Osteocyte (in vitro differentiated cells): ENCODE data around the gene SLC18A3. TPM values are rescaled to one million over a fixed set of nuclear protein-coding genes. Genes with fewer than 3 reads are reported as not detected.

Source experiments
- DNase-seq: peaks from one replicate; pipeline ENCODE4 v3.0.0; 2021; ENCODE audit warnings: mixed read lengths; ENCODE audit not compliant: unreplicated experiment; ENCODE audit errors: extremely low spot score
- H3K27ac Mint-ChIP-seq: one replicate; pipeline ENCODE4 v1.8.0; 2021; ENCODE audit warnings: mild to moderate bottlenecking, mixed read lengths; ENCODE audit not compliant: unreplicated experiment
- H3K27me3 Mint-ChIP-seq: one replicate; pipeline ENCODE4 v1.8.0; 2021; ENCODE audit warnings: mixed read lengths; ENCODE audit not compliant: unreplicated experiment
- H3K36me3 Mint-ChIP-seq: one replicate; pipeline ENCODE4 v1.8.0; 2021; ENCODE audit warnings: mixed read lengths; ENCODE audit not compliant: unreplicated experiment
- H3K4me1 Mint-ChIP-seq: one replicate; pipeline ENCODE4 v1.8.0; 2021; ENCODE audit warnings: mixed read lengths; ENCODE audit not compliant: unreplicated experiment
- H3K4me3 Mint-ChIP-seq: one replicate; pipeline ENCODE4 v1.8.0; 2021; ENCODE audit warnings: mild to moderate bottlenecking, moderate library complexity, mixed read lengths; ENCODE audit not compliant: unreplicated experiment
- H3K9me3 Mint-ChIP-seq: one replicate; pipeline ENCODE4 v1.8.0; 2021; ENCODE audit warnings: mixed read lengths; ENCODE audit not compliant: unreplicated experiment
- total RNA-seq: library from RNA; stranded (reverse); gene quantifications from 2 replicates; pipeline ENCODE4 v1.2.1, GENCODE V29; 2021
- TF ChIP-seq, protein P1 (sequence below): fragments of 200-600 bp; sonication (generic); IDR thresholded peaks from 2 replicates; pipeline ENCODE4 v1.5.0; 2021; ENCODE audit warnings: antibody characterized with exemption, mild to moderate bottlenecking, moderate library complexity

The SLC18A3 gene
- total RNA-seq, 1 donor from 2014 or later, result 0.32 TPM

DNA sequence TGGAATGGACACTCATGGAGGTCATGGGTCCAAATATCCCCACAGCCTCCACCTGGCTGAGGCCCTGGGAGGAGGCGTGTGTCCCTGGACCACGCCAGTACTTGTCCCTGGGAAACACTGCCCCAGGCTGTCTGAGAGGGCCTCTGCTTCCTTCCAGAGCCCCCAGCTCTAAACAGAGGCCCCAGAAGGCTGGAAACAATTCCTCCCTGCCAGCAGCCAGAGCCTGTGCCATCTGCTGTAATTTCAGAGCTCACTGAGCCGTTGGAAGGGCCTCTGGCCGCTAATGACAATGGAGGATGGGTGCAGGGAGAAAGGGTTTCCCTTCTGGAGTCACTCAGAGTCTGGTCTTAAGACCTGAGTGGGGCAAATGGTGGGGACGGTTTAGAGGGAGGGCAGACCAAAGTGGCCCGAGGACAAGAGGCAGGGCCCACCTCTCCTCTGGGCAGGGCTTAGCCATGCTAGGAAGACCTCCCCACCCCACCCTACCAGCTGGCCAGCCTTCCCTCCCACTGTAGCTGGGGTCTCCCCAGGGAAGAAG is 10.8 kb downstream of the SLC18A3 start:
- Mint-ChIP-seq H3K4me3 (no peak overlapping the region), H3K4me1 (no peaks in the 10 kb centered on the region), H3K9me3 (no peaks in the 10 kb centered on the region), H3K27me3 (peaks cover 37% of the 10 kb centered on the region), H3K27ac (no peak overlapping the region), H3K36me3 (no peaks in the 10 kb centered on the region)
- TF ChIP-seq, protein P1, sequence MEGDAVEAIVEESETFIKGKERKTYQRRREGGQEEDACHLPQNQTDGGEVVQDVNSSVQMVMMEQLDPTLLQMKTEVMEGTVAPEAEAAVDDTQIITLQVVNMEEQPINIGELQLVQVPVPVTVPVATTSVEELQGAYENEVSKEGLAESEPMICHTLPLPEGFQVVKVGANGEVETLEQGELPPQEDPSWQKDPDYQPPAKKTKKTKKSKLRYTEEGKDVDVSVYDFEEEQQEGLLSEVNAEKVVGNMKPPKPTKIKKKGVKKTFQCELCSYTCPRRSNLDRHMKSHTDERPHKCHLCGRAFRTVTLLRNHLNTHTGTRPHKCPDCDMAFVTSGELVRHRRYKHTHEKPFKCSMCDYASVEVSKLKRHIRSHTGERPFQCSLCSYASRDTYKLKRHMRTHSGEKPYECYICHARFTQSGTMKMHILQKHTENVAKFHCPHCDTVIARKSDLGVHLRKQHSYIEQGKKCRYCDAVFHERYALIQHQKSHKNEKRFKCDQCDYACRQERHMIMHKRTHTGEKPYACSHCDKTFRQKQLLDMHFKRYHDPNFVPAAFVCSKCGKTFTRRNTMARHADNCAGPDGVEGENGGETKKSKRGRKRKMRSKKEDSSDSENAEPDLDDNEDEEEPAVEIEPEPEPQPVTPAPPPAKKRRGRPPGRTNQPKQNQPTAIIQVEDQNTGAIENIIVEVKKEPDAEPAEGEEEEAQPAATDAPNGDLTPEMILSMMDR, result no peak
- no peak for DNase-seq

DNA sequence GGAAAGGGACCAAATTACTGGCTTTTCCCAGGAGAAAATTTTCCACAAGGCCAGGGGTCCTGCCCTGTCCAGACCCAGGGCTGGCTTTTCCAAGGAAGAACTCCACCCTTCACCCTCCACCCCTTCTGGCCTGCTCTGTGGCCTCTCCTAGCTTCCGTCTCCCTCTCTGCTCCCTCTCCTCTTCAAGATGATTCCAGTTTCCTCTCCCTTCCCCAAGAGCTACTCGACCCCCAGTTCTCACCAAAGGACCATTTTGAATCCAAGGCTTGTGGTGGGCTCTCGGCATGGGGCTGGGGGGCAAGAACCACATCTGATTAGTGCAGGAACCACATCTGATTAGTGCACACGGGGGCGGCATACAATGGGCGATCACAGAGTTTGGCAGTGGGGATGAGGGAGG is 11.5 kb downstream of the SLC18A3 start:
- no peak for DNase-seq
- Mint-ChIP-seq H3K4me3 (no peak overlapping the region), H3K27ac (no peak overlapping the region), H3K36me3 (no peaks in the 10 kb centered on the region), H3K4me1 (no peaks in the 10 kb centered on the region), H3K9me3 (no peaks in the 10 kb centered on the region), H3K27me3 (peaks cover 37% of the 10 kb centered on the region)
- TF ChIP-seq, protein P1, result no peak

DNA sequence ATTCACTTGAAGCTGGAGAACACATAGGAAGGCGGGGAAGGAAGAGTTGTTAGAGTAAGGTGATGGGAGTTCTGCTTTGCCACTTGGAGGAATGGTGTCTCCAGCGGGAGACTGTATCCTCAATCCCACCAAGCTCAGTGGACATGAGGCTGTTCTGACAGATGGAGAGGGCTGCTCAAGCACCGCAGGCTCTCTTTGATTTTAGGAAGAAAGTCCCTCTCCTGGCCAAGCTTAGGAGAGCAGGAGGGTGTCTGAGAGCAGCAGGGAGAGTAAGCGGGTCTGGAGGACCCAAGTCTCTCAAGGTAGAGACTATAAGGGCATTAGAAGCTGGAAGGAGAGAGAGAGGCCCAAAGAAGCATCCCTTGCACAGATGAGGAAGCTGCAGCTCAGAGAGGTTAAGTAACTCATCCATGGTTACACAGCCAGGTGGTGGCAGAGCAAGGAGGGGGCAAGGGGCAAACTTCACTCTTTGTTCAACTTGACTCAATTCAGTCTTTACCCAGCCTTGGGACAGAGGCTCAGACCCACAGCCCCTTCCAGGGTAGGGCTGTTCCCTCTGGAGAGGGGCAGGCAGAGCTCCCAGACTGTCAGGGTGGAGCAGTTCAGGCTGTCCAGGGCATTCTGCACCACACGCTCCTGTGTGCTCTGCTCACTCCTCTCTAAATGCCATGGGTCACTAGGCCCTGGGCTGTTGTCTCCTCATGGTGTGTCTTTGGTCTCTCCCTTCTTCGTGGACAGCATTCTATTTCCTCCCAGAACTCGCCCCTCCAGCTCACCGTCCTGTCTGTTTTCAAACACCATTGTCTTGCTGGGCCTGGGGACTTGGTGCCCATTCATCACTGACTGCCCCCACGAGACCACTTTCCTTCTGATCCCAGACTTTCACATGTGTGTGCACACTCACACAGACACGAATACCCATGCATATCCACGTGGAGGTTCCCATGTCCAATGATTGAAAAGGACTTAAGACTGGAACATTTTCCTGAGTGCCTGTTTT is 12.6 kb downstream of the SLC18A3 start:
- H3K4me1 Mint-ChIP-seq, result no peaks in the 10 kb centered on the region
- H3K4me3 Mint-ChIP-seq, result no peak overlapping the region
- H3K9me3 Mint-ChIP-seq, result no peaks in the 10 kb centered on the region
- TF ChIP-seq, protein P1, result no peak
- no peaks in the 10 kb centered on the region for H3K36me3 Mint-ChIP-seq
- DNase-seq, result no peak
- no peak overlapping the region for H3K27ac Mint-ChIP-seq
- peaks cover 26% of the 10 kb centered on the region for H3K27me3 Mint-ChIP-seq

DNA sequence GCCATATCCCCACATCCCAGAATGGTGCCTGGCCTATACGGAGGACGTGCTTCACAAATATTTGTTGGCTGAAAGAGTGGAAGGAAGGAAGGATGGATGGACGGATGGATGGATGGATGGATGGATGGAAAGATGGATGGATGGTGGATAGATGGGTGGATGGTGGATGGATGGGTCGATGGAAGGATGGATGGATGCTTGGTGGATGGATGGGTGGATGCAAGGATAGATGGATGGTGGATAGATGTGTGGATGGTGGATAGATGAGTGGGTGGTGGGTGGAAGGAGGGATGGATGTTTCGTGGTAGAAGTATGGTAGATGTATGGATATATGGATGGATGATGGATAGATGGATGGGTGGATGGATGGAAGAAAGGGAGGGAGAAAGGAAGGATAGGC is 14.5 kb downstream of the SLC18A3 start:
- Mint-ChIP-seq H3K9me3 (no peaks in the 10 kb centered on the region), H3K27me3 (peaks cover 9% of the 10 kb centered on the region), H3K4me3 (no peak overlapping the region), H3K36me3 (no peaks in the 10 kb centered on the region), H3K4me1 (no peaks in the 10 kb centered on the region), H3K27ac (no peak overlapping the region)
- TF ChIP-seq, protein P1, result no peak
- DNase-seq, result no peak

DNA sequence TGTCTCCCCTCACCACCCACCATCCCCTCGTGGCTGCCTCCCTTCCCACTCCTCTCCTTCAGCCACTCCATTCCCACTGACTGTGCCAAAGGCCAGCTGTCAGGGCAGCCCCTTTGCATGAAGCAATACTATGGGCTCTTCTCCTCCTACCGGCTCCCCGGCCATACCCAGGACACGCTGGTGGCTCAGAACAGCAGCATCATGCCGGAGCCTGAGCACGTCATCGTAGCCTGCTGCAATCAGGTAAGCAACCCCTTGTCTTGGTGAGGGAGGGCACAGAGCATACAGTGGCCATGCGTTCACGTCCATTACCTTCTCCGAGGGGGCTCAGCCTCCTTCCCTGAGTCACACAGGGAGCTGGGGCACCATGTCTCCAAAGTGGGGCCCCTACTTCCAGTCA is 15.3 kb downstream of the SLC18A3 start:
- Mint-ChIP-seq H3K27ac (no peak overlapping the region), H3K4me3 (no peak overlapping the region), H3K9me3 (no peaks in the 10 kb centered on the region), H3K4me1 (no peaks in the 10 kb centered on the region), H3K36me3 (no peaks in the 10 kb centered on the region), H3K27me3 (peaks cover 4% of the 10 kb centered on the region)
- TF ChIP-seq, protein P1, result no peak
- no peak for DNase-seq
